HFFc6 (cell line): ENCODE results near the gene PTPRN2. TPM values are rescaled to one million over a fixed set of nuclear protein-coding genes. Genes with fewer than 3 reads are reported as not detected.
"Not testable (repeated sequence)": the region's sequence is repeated elsewhere in the genome, so short reads cannot be mapped to it uniquely, and the experiment has no call there.

Experiments used
- DNase-seq: peaks from one replicate; pipeline ENCODE4 v3.0.0-alpha.2; 2018
- H3K27ac Mint-ChIP-seq: 2 replicates; pipeline ENCODE4 v1.8.0; 2020; ENCODE audit warnings: mild to moderate bottlenecking, mixed read lengths
- H3K27me3 Mint-ChIP-seq: 2 replicates; pipeline ENCODE4 v1.8.0; 2021; ENCODE audit warnings: mild to moderate bottlenecking, moderate library complexity, mixed read lengths; ENCODE audit not compliant: insufficient read depth
- H3K36me3 Mint-ChIP-seq: 2 replicates; pipeline ENCODE4 v1.8.0; 2021; ENCODE audit warnings: low read depth, mixed read lengths
- H3K4me1 Mint-ChIP-seq: 2 replicates; pipeline ENCODE4 v1.8.0; 2020; ENCODE audit warnings: low read depth, mixed read lengths
- H3K4me3 Mint-ChIP-seq: 2 replicates; pipeline ENCODE4 v1.8.0; 2020; ENCODE audit warnings: mild to moderate bottlenecking, moderate library complexity, mixed read lengths
- H3K9me3 Mint-ChIP-seq: 2 replicates; pipeline ENCODE4 v1.8.0; 2020; ENCODE audit warnings: mild to moderate bottlenecking, mixed read lengths
- total RNA-seq, 6 experiments: library from RNA; stranded (reverse); fragmentation: NEBNext Ultra II Directional; extraction: Animal tissue kit (Norgen Biotek cat#: 25700); gene quantifications; 2 replicates in 1 of 6; 3 replicates in 5 of 6; pipeline ENCODE4 v1.2.3, GENCODE V29; 2021
- TF ChIP-seq, protein P1 (sequence below): fragments of 200-600 bp; sonication (generic); IDR thresholded peaks from 2 replicates; pipeline ENCODE4 v1.5.0; 2021; ENCODE audit warnings: antibody characterized with exemption, mild to moderate bottlenecking

Gene PTPRN2
- total RNA-seq, 6 experiments from 2014 or later: 0.05 to 0.27 (median 0.23) TPM

DNA sequence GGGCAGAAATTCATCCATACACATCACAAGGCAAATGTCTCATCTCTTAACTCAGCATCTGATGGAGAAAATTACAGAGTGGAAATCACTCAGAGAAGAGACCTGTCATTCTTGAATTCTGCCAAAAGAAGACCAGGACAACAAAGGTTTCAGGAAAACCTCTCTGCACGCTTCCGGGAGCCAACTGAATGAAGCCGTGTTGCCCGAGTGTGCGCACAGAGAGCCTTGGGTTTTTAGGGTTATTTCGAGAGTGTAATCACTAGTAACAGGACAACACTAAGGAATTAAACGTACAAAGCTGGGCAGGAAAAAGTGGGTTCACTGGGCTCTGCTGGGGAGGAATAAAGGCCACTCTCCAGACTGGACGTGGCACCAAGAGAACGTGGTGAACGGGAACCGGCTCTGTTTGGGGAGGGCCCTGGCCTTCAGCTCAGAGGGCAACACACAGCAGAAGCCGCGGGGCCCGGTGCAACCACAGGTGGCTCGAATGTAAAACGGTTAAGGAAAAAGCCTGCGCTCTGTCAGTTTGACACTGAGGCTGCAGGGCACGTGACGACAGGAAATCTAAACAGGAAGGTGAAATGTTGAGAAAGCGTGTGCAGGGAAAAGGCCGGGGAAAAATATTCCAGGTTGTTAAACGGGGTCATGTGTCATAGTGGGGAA, 919.3 kb downstream of the PTPRN2 start:
- Mint-ChIP-seq H3K27me3 (no peaks in the 10 kb centered on the region; the same call in none of the 2 replicates), H3K36me3 (no peaks in the 10 kb centered on the region), H3K4me1 (no peaks in the 10 kb centered on the region), H3K9me3 (peaks cover 16% of the 10 kb centered on the region; the same call in 1 of the 2 replicates), H3K4me3 (no peak overlapping the region), H3K27ac (no peak overlapping the region)
- TF ChIP-seq, protein P1, sequence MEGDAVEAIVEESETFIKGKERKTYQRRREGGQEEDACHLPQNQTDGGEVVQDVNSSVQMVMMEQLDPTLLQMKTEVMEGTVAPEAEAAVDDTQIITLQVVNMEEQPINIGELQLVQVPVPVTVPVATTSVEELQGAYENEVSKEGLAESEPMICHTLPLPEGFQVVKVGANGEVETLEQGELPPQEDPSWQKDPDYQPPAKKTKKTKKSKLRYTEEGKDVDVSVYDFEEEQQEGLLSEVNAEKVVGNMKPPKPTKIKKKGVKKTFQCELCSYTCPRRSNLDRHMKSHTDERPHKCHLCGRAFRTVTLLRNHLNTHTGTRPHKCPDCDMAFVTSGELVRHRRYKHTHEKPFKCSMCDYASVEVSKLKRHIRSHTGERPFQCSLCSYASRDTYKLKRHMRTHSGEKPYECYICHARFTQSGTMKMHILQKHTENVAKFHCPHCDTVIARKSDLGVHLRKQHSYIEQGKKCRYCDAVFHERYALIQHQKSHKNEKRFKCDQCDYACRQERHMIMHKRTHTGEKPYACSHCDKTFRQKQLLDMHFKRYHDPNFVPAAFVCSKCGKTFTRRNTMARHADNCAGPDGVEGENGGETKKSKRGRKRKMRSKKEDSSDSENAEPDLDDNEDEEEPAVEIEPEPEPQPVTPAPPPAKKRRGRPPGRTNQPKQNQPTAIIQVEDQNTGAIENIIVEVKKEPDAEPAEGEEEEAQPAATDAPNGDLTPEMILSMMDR: no peak
- no peak for DNase-seq

DNA sequence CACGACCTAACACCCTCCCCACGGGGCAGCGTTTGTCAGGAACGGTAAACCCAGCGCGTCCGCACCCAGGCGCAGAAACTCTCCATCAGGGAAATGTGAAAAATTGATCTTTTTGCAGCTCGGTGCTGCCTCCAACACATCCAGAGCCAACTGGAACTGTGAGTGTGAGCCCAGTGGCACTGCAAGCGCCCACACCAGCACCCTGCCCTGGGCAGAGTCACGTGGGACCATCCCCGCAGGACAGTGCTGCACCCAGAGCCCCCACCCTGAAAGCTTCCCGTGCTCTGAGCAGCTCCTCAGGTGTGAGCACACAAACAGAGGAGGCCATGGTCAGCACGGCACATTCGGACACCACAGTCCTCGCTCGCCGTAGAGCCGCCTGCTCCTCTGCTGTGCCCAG, 919.9 kb downstream of the PTPRN2 start:
- Mint-ChIP-seq H3K9me3 (peaks cover 16% of the 10 kb centered on the region; the same call in 1 of the 2 replicates), H3K4me3 (no peak overlapping the region), H3K27ac (no peak overlapping the region), H3K36me3 (no peaks in the 10 kb centered on the region), H3K27me3 (no peaks in the 10 kb centered on the region; the same call in none of the 2 replicates), H3K4me1 (no peaks in the 10 kb centered on the region)
- TF ChIP-seq, protein P1: no peak
- no peak for DNase-seq

DNA sequence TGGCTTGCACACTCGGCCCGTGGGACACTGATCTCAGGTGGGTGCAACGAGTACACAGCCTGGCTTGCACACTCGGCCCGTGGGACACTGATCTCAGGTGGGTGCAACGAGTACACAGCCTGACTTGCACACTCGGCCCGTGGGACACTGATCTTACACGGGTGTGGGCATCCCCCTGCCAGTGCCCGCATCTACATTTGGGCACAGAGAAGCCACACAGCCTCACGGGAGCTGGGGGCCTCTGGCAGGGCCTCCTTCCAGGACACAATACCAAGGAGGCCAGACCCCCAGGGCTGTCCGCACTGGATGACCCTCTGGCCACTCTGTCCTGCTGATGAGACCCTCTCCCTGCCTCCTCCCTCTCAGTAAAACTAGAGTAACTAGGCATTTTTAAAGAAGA, 920.4 kb downstream of the PTPRN2 start:
- H3K4me3 Mint-ChIP-seq: no peak overlapping the region
- H3K27ac Mint-ChIP-seq: no peak overlapping the region
- H3K9me3 Mint-ChIP-seq: peaks cover 16% of the 10 kb centered on the region; the same call in 1 of the 2 replicates
- TF ChIP-seq, protein P1: no peak
- no peak for DNase-seq
- H3K4me1 Mint-ChIP-seq: no peaks in the 10 kb centered on the region
- H3K27me3 Mint-ChIP-seq: no peaks in the 10 kb centered on the region; the same call in 1 of the 2 replicates
- no peaks in the 10 kb centered on the region for H3K36me3 Mint-ChIP-seq

DNA sequence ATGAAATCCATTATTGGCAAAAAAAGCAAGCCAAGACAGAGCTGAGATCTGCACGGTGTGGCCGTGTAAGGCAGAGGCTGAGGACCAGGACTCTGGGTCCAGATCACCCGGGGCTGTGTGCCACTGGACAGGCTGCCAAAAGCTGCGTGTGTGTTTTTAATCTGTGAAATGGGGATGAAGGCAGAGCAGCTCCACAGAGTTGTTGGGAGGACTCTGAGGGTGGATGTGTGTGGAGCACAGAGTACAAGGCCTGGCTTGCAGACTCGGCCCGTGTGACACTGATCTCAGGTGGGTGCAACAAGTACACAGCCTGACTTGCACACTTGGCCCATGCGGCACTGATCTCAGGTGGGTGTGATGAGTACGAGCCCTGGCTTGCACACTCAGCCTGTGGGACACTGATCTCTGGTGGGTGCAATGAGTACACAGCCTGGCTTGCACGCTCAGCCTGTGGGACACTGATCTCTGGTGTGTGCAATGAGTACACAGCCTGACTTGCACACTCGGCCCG, 921.0 kb downstream of the PTPRN2 start:
- Mint-ChIP-seq H3K9me3 (peaks cover 16% of the 10 kb centered on the region; the same call in 1 of the 2 replicates), H3K4me1 (no peaks in the 10 kb centered on the region), H3K36me3 (no peaks in the 10 kb centered on the region), H3K4me3 (no peak overlapping the region), H3K27ac (no peak overlapping the region), H3K27me3 (no peaks in the 10 kb centered on the region; the same call in 1 of the 2 replicates)
- TF ChIP-seq, protein P1: no peak
- DNase-seq: no peak

DNA sequence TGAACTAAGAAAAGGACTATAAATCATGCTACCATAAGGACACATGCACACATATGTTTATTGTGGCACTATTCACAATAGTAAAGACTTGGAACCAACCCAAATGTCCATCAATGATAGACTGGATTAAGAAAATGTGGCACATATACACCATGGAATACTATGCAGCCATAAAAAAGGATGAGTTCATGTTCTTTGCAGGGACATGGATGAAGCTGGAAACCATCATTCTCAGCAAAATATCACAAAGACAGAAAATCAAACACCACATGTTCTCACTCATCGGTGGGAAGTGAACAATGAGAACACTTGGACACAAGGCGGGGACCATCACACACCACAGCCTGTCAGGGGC, 922.0 kb downstream of the PTPRN2 start:
- not testable (repeated sequence) for H3K4me3 Mint-ChIP-seq, H3K27ac Mint-ChIP-seq, DNase-seq, H3K36me3 Mint-ChIP-seq, H3K4me1 Mint-ChIP-seq, H3K27me3 Mint-ChIP-seq
- H3K9me3 Mint-ChIP-seq: peaks cover 14% of the 10 kb centered on the region; the same call in 1 of the 2 replicates

DNA sequence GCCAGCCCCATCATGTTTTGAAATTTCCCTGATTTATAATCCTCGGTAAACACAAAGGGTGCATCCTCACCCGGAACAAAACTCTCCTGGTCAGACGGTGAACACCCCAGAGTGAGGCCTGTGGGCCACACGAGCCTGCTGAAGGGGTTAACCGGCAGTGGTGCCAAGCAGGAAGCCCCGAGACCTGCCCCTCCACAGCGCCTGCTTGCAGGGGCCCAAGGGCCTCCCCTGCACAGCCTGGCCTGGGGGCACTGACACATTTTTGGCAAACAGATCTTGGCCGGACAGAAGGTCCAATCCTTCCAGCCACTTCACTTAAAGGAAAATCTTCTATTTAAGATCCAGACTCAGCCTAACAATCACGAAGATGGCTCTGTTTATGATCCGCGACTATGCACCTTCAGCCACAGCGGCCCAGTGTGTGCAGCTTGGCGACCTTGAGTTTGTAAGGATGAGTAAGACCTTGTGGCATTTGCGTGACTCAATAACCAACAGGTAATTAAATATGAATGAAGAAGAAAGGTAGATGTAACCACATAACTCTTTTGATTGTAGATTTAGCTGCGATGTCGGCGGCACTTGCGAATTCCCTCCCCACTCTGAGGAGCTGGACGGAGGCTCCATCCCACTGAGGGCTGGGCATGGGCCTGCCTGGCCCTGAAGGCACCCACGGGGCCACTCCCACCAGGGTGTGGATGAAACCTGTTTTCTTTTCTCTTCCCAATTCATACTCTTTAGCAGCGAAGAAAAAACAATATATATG, 922.6 kb downstream of the PTPRN2 start:
- no peak for DNase-seq

More for the DNA sequence above, 922.6 kb downstream of the PTPRN2 start:
- H3K4me3 Mint-ChIP-seq: no peak overlapping the region
- no peak overlapping the region for H3K27ac Mint-ChIP-seq
- no peaks in the 10 kb centered on the region for H3K36me3 Mint-ChIP-seq
- H3K27me3 Mint-ChIP-seq: no peaks in the 10 kb centered on the region; the same call in 1 of the 2 replicates
- H3K4me1 Mint-ChIP-seq: no peaks in the 10 kb centered on the region
- TF ChIP-seq, protein P1: no peak
- peaks cover 9% of the 10 kb centered on the region; the same call in 1 of the 2 replicates for H3K9me3 Mint-ChIP-seq
